Adipocyte (in vitro differentiated cells): ENCODE measurements around the gene ACOX1.

Experiments
- DNase-seq: peaks from one replicate; pipeline ENCODE4 v3.0.0-alpha.2; 2015; ENCODE audit warnings: low read depth
- H3K27me3 ChIP-seq: replicated peaks from 2 replicates; pipeline ENCODE4 v1.7.0; 2013; ENCODE audit warnings: mild to moderate bottlenecking, low read length, moderate library complexity; ENCODE audit not compliant: control insufficient read depth, insufficient read depth
- H3K36me3 ChIP-seq: 2 replicates; pipeline ENCODE4 v1.7.0; 2013; ENCODE audit warnings: low read length, mild to moderate bottlenecking, moderate library complexity; ENCODE audit not compliant: control insufficient read depth, insufficient read depth, severe bottlenecking
- H3K4me1 ChIP-seq: 2 replicates; pipeline ENCODE4 v1.7.0; 2013; ENCODE audit warnings: mild to moderate bottlenecking, low read length, moderate library complexity; ENCODE audit not compliant: control insufficient read depth, insufficient read depth
- H3K4me3 ChIP-seq: 2 replicates; pipeline ENCODE4 v1.7.0; 2013; ENCODE audit warnings: mild to moderate bottlenecking, low read length, moderate library complexity
- H3K9ac ChIP-seq: 2 replicates; pipeline ENCODE4 v1.7.0; 2013; ENCODE audit warnings: mild to moderate bottlenecking, low read length, moderate library complexity
- H3K9me3 ChIP-seq: 2 replicates; pipeline ENCODE4 v1.7.0; 2013; ENCODE audit warnings: mild to moderate bottlenecking, low read length, moderate library complexity; ENCODE audit not compliant: control insufficient read depth

The ACOX1 gene

GRCh38 chr17:76007850-76008165 is 28.8 kb upstream of the ACOX1 start:
- no peaks in the 10 kb centered on the region for H3K36me3 ChIP-seq
- H3K27me3 ChIP-seq, result peaks cover 12% of the 10 kb centered on the region
- H3K4me3 ChIP-seq, result no peak overlapping the region
- H3K9ac ChIP-seq, result no peak overlapping the region
- peaks cover 30% of the 10 kb centered on the region for H3K4me1 ChIP-seq
- DNase-seq, result no peak
- no peaks in the 10 kb centered on the region for H3K9me3 ChIP-seq

DNA sequence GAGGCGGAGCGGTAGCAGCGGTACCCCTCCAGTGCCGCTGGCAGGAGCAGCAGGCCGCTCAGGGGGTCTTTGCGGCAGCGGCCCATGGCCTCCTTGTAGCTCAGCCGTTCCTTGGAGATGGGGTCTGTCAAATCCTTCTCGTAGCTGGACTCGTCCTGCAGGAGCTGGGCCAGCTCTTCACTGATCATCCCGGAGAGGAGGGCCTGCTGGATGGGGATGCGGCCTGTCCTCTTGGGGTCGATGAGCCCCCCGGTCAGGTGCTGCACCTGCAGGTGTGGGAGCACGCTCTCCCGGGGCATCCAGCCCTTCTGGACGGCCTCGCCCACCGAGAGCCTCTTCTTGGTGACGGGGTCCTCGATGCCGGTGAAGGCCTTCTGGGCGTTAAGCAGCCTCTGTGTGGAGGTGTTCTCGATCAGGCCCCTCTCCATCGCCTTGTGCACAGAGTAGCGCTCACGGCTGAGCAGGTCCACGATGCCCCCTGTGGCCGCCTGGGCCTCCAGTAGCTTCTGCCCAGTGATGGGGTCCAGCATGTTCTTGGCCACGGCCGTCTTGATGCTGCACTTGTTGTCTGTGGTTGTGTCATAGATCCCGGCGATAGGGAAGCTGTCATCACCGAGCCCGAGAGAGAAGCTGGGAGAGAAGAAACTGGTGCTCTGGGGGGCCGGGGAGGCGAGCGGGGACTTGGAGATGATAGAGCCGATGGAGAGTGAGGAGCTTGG is 28.3 kb upstream of the ACOX1 start:
- no peaks in the 10 kb centered on the region for H3K9me3 ChIP-seq
- no peaks in the 10 kb centered on the region for H3K36me3 ChIP-seq
- H3K27me3 ChIP-seq, result peaks cover 12% of the 10 kb centered on the region
- H3K4me3 ChIP-seq, result no peak overlapping the region
- no peak for DNase-seq
- peaks cover 30% of the 10 kb centered on the region for H3K4me1 ChIP-seq
- H3K9ac ChIP-seq, result no peak overlapping the region

GRCh38 chr17:76005263-76006149 is 26.5 kb upstream of the ACOX1 start:
- H3K4me3 ChIP-seq, result no peak overlapping the region
- H3K9ac ChIP-seq, result peak overlapping the region; percentile 67
- H3K27me3 ChIP-seq, result peaks cover 11% of the 10 kb centered on the region
- no peaks in the 10 kb centered on the region for H3K9me3 ChIP-seq
- DNase-seq, result peak; percentile 91
- H3K36me3 ChIP-seq, result no peaks in the 10 kb centered on the region
- H3K4me1 ChIP-seq, result peaks cover 30% of the 10 kb centered on the region

DNA sequence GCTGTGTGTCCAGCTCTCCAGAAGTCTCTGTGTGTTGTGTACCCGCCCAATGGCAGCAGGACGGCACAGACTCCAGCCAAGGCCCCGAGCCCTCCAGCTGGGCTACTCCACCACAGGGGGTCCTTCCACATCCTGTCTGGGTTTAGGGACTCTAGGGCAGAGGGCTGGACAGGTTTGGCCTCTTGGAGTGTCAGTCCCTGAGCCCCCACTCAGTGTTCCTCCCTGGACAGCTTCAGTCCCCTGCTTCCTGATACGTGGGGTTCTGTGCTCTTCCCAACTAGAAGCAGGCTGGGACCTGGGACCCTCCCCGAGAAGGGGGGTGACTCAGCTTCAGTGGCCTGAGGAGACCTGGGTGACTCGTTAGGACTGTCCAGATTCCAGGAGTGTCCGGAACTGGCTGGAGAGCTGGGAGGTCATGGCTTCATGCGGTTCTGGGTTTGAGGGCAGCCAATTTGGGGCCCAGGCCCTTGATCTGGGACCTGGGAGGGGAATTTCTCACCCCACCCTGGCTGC is 25.8 kb upstream of the ACOX1 start:
- Histone ChIP-seq H3K9me3 (no peaks in the 10 kb centered on the region), H3K4me3 (no peak overlapping the region), H3K27me3 (peaks cover 4% of the 10 kb centered on the region), H3K36me3 (peaks cover 2% of the 10 kb centered on the region), H3K4me1 (peaks cover 34% of the 10 kb centered on the region), H3K9ac (peak overlapping the region; percentile 67)
- peak; percentile 39 for DNase-seq

- H3K27me3 ChIP-seq, result no peaks in the 10 kb centered on the region
- H3K4me1 ChIP-seq, result peaks cover 37% of the 10 kb centered on the region
- H3K9ac ChIP-seq, result peak overlapping the region; percentile 67
- no peak overlapping the region for H3K4me3 ChIP-seq
- peaks cover 2% of the 10 kb centered on the region for H3K36me3 ChIP-seq
- DNase-seq, result no peak
- no peaks in the 10 kb centered on the region for H3K9me3 ChIP-seq
These were observed 24.9 kb upstream of the ACOX1 start for GRCh38 chr17:76003915-76004314.

DNA sequence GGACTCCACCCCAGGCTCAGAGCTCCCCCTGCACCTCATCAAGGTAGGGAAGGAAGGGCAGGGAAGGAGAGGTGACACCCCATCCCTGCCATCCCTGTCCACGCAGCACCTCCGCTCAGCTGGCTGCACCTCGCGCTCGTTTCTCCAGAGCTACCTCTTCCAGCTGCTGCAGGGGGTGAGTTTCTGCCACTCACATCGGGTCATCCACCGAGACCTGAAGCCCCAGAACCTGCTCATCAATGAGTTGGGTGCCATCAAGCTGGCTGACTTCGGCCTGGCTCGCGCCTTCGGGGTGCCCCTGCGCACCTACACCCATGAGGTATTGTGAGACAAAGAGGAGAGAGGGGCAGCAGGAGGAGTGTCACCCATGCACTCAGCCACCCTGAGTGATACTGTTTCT is 23.1 kb upstream of the ACOX1 start:
- Histone ChIP-seq H3K9ac (no peak overlapping the region), H3K9me3 (no peaks in the 10 kb centered on the region), H3K4me1 (peaks cover 55% of the 10 kb centered on the region), H3K27me3 (no peaks in the 10 kb centered on the region), H3K36me3 (peaks cover 2% of the 10 kb centered on the region), H3K4me3 (no peak overlapping the region)
- DNase-seq, result no peak

DNA sequence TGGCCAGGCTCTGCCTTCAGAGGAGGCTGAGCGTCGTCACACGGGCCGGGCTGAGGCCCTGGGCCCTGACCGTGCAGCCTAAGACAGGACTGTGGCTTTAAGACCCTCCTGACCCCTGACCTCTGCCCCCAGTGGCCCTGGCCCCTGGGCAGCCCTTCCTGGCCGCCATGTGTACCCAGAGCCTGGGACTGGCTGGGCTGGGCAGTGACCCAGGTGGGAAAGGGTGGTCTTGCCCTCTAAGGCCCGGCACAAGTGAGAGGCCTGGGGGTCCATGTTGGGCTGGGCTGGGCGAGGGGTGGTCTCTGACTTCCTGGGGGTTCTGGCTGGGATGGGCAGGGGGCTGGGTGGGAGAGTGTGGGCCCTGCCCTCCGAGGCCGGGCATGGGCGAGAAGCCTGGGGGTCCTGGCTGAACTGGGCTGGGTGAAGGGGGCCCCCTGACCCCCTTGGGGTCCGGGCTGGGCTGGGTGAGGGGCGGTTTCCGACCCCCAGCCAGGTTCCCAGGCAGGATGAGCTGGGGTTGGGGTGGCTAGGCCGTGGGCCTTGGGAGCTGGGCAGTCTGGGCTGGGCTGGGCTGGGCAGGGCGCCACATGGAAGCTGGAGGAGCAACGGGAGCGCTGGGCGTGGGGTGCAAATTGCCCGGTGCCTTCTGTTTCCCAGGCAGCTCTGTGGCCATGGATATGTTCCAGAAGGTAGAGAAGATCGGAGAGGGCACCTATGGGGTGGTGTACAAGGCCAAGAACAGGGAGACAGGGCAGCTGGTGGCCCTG is 22.0 kb upstream of the ACOX1 start, which contains the start of gene CDK3:
Gene CDK3, plus strand, starts transcription at position 101 of the 767 bp plus-strand sequence. Its CDS starts 571 bp downstream, at position 672.
- H3K4me1 ChIP-seq, result peaks cover 62% of the 10 kb centered on the region
- H3K27me3 ChIP-seq, result no peaks in the 10 kb centered on the region
- no peaks in the 10 kb centered on the region for H3K9me3 ChIP-seq
- no peak within 1 kb of the TSS for H3K9ac ChIP-seq
- H3K4me3 ChIP-seq, result no peak within 1 kb of the TSS
- H3K36me3 ChIP-seq, result peaks cover 2% of the 10 kb centered on the region
- no peak for DNase-seq

GRCh38 chr17:76000016-76000754 is 21.2 kb upstream of the ACOX1 start:
- Histone ChIP-seq H3K36me3 (peaks cover 2% of the 10 kb centered on the region), H3K9ac (no peak overlapping the region), H3K4me1 (peaks cover 56% of the 10 kb centered on the region), H3K27me3 (no peaks in the 10 kb centered on the region), H3K9me3 (no peaks in the 10 kb centered on the region), H3K4me3 (no peak overlapping the region)
- DNase-seq, result peak; percentile 52

GRCh38 chr17:75998327-75998795 is 19.4 kb upstream of the ACOX1 start:
- no peaks in the 10 kb centered on the region for H3K27me3 ChIP-seq
- no peaks in the 10 kb centered on the region for H3K9me3 ChIP-seq
- peaks cover 5% of the 10 kb centered on the region for H3K36me3 ChIP-seq
- no peak for DNase-seq
- peaks cover 38% of the 10 kb centered on the region for H3K4me1 ChIP-seq
- no peak overlapping the region for H3K4me3 ChIP-seq
- H3K9ac ChIP-seq, result no peak overlapping the region

DNA sequence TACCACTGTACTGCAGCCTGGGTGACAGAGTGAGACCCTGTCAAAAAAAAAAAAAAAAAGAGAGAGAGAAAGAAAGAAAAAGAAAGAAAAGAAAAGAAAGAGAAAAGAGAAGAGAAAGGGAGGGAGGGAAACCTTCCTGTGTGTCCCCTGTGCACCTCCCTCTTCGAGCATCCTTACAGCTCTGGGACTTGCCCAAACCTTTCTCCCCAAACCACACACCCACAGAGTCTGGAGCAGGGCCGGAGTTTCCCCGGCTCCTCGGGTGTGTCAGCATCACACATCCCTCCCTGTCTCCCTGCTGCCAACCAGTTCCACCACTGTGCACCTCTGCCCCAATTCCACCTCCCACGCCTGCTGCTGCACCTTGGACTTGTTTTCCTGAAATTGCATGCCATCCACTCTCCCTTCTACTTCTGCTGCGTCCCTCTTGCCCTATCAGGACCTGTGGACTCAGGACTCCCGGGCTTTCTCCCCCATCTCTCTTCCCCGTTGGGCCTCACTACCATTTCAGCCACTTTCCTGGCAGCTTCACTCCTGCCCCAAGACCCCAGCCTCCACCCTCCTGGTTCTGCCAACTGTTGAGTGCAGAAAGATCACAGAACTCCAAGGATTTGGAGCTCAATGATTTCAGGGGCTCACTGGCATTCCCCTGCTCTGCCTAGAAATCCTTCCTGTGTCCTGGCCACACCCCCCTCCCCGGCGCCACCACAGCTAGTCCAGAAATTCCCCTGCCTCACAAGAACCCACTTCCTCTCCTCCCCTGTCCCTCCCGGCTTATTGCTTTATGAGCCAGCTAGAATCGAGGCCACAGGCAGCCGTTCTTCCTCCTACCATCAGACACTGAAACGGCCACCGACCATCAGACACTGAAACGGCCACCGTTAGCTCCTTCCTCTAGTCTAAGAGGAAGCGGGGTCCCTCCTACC is 18.0 kb upstream of the ACOX1 start:
- DNase-seq, result peak; percentile 47
- H3K27me3 ChIP-seq, result no peaks in the 10 kb centered on the region
- no peak overlapping the region for H3K4me3 ChIP-seq
- H3K4me1 ChIP-seq, result peaks cover 32% of the 10 kb centered on the region
- peaks cover 7% of the 10 kb centered on the region for H3K36me3 ChIP-seq
- H3K9ac ChIP-seq, result peak overlapping the region; percentile 45
- H3K9me3 ChIP-seq, result no peaks in the 10 kb centered on the region
